ENCODE results near the gene ATP5MK.
"Not testable (repeated sequence)": the region's sequence is repeated elsewhere in the genome, so short reads cannot be mapped to it uniquely, and the experiment has no call there.

The ATP5MK gene

GRCh38 chr10:103395754-103396066 is 565 bp downstream of the ATP5MK start:
- no peak for DNase-seq

GRCh38 chr10:103394180-103394579 is 2.1 kb downstream of the ATP5MK start:
- no peak for DNase-seq

- no peak for DNase-seq
These were observed 13.5 kb downstream of the ATP5MK start for GRCh38 chr10:103382769-103383168.

- no peak for DNase-seq
These were observed 22.0 kb downstream of the ATP5MK start for GRCh38 chr10:103374263-103374662.

GRCh38 chr10:103373544-103373943 is 22.7 kb downstream of the ATP5MK start:
- no peak for DNase-seq

GRCh38 chr10:103367782-103368518 is 28.3 kb downstream of the ATP5MK start, which contains the start of gene TAF5:
TSS of gene TAF5 (plus strand) at chr10:103367976. CDS start at chr10:103367990, 14 bp downstream.
- peak; percentile 97 for DNase-seq

GRCh38 chr10:103367379-103367781 is 28.9 kb downstream of the ATP5MK start:
- DNase-seq = peak; percentile 4

GRCh38 chr10:103360791-103361190 is 35.5 kb downstream of the ATP5MK start:
- not testable (repeated sequence) for DNase-seq

GRCh38 chr10:103359493-103359892 is 36.8 kb downstream of the ATP5MK start:
- not testable (repeated sequence) for DNase-seq

- DNase-seq = no peak
These were observed 40.2 kb downstream of the ATP5MK start for GRCh38 chr10:103355906-103356599.

- DNase-seq = not testable (repeated sequence)
These were observed 41.7 kb downstream of the ATP5MK start for GRCh38 chr10:103354567-103354966.

- DNase-seq = no peak
These were observed 43.0 kb downstream of the ATP5MK start for GRCh38 chr10:103353281-103353680.

- DNase-seq = peak; percentile 86
These were observed 45.6 kb downstream of the ATP5MK start, which contains the start of gene PCGF6 for GRCh38 chr10:103350517-103351260. TSS of gene PCGF6 (minus strand) at chr10:103351140. CDS start at chr10:103351066, 74 bp downstream.

GRCh38 chr10:103350175-103350516 is 46.1 kb downstream of the ATP5MK start:
- DNase-seq = no peak

Measured in fibroblast of skin of right biceps (primary cell).